ENCODE measurements around the gene RPL32. TPM values are rescaled to one million over a fixed set of nuclear protein-coding genes. Genes with fewer than 3 reads are reported as not detected.

Gene RPL32
- total RNA-seq, 1 donor, result 1,353 TPM

DNA sequence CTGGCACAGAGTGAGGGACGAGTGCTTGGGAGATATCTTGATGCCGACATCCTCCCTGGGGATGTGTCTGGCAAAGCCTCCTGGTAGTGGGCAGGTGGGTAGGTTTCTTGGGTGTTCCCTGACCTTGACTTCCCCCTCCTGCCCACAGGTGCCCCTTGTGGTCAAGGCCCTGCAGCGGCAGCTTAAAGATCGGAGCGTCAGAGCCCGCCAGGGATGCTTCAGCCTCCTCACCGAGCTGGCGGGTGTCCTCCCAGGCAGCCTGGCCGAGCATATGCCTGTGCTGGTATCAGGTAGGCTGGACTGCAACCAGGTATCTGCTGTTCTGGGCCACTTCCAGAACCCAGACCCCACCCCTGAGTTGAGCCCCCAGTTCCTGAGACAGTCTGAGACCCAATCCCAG is 25.6 kb downstream of the RPL32 start:
- no peak for DNase-seq (ENCODE audit: low read depth)
- H3K4me3 ChIP-seq (ENCODE audit: low read depth, low read length), result no peak overlapping the region
- TF ChIP-seq, protein P1, sequence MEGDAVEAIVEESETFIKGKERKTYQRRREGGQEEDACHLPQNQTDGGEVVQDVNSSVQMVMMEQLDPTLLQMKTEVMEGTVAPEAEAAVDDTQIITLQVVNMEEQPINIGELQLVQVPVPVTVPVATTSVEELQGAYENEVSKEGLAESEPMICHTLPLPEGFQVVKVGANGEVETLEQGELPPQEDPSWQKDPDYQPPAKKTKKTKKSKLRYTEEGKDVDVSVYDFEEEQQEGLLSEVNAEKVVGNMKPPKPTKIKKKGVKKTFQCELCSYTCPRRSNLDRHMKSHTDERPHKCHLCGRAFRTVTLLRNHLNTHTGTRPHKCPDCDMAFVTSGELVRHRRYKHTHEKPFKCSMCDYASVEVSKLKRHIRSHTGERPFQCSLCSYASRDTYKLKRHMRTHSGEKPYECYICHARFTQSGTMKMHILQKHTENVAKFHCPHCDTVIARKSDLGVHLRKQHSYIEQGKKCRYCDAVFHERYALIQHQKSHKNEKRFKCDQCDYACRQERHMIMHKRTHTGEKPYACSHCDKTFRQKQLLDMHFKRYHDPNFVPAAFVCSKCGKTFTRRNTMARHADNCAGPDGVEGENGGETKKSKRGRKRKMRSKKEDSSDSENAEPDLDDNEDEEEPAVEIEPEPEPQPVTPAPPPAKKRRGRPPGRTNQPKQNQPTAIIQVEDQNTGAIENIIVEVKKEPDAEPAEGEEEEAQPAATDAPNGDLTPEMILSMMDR (IDR thresholded peaks at IDR 0.05; ENCODE audit: insufficient read depth, low read length), result no peak

DNA sequence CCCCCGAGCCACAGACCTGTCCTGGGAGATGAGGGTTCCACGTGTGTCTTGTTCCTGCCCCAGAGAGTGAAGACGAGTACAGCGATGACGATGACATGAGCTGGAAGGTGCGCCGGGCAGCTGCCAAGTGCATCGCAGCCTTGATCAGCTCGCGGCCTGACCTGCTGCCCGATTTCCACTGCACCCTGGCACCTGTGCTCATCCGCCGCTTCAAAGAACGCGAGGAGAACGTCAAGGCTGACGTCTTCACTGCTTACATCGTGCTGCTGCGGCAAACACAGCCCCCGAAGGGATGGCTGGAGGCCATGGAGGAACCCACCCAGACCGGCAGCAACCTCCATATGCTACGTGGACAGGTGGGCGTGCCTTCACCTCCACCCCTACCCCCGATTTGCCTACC is 26.3 kb downstream of the RPL32 start:
- no peak overlapping the region for H3K4me3 ChIP-seq (ENCODE audit: low read depth, low read length)
- TF ChIP-seq, protein P1 (IDR thresholded peaks at IDR 0.05; ENCODE audit: insufficient read depth, low read length), result no peak
- DNase-seq (ENCODE audit: low read depth), result no peak

DNA sequence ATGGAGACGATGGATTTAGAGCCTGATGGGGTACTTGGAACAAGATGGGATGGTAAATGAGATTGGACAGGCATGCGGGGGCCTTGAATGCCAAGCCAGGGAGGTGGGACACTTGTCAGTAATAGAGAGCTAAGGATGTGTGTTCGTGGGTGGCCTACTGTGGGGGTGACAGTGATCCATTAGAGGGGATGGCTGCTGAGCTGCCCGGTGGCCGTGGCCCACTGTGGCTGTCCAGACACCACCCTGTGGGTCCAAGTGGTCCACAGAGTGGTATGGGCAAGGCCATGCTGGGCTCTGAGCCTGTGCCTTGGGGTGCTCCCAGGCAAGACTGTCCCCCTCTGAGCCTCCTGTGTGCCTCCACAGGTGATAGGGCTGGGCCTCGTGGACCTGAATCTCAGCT is 27.4 kb downstream of the RPL32 start:
- DNase-seq (ENCODE audit: low read depth), result no peak
- TF ChIP-seq, protein P1 (IDR thresholded peaks at IDR 0.05; ENCODE audit: insufficient read depth, low read length), result no peak
- no peak overlapping the region for H3K4me3 ChIP-seq (ENCODE audit: low read depth, low read length)

DNA sequence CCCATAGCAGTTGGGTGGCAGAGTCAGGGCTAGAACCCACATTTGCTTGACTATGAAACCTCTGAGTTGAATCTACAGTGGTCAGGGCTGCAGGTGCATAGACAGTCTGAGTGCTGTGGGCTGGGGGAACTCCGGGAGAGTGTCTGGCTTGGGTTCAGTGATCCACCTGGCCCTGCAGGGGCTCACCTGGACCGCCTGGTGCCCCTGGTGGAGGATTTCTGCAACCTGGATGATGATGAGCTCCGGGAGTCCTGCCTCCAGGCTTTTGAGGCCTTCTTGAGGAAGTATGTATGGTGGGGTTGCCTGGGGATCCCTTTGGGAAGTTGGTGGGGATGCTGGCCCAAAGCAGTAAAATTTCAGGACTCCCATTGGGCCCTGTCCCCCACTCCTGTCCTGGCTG is 28.6 kb downstream of the RPL32 start:
- TF ChIP-seq, protein P1 (IDR thresholded peaks at IDR 0.05; ENCODE audit: insufficient read depth, low read length), result no peak
- DNase-seq (ENCODE audit: low read depth), result no peak
- H3K4me3 ChIP-seq (ENCODE audit: low read depth, low read length), result no peak overlapping the region

DNA sequence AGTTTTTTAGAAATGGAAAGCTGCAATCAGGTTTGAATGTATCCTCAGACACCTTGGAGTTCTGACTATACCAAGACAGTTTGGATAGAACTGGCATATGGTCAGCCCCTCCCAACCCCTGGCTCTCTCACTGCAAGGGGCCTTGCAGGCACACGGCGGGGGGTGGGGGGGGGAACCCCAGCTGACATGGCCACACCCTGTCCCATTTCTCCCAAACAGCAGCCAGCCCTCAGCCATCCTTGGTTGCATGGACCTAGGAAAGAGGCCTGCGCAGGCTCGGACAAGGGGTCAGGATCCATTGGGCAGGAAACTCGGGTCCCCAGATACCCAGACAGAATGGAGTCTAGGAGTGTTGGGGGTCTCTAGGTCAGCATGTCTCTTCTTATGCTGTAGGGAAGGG is 30.4 kb downstream of the RPL32 start:
- DNase-seq (ENCODE audit: low read depth), result no peak
- TF ChIP-seq, protein P1 (IDR thresholded peaks at IDR 0.05; ENCODE audit: insufficient read depth, low read length), result no peak
- H3K4me3 ChIP-seq (ENCODE audit: low read depth, low read length), result no peak overlapping the region

DNA sequence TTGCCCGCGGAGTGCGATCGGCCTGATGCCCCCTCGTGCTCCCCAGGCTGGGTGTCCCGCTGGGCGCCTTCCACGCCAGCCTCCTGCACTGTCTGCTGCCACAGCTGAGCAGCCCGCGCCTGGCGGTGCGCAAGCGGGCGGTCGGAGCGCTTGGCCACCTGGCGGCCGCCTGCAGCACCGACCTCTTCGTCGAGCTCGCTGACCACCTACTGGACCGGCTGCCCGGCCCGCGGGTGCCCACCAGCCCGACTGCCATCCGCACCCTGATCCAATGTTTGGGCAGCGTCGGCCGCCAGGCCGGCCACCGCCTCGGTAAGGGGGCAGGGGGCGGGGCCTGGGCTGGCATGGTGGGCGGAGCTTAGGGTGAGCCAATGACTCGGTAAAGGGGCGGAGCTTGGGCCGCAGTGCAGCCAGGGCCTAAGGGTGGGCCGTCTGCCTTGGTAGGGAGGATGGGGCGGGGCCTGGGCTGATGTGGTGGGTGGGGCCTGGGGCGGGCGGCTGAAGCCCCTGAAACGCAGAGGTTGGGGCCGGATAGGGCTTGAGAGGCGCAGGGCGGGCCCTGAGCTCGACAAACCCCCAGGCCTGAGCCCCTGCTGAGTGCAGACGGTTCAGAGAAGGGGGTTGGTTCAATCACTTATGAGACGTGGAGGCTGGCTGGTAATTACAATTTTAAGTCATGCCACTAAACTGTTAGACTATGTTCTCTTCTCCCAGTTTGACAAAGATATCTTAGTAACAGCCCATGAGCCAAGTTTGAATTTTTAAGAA is 31.2 kb downstream of the RPL32 start:
- peak overlapping the region; percentile 67 for H3K4me3 ChIP-seq (ENCODE audit: low read depth, low read length)
- TF ChIP-seq, protein P1 (IDR thresholded peaks at IDR 0.05; ENCODE audit: insufficient read depth, low read length), result peak; percentile 72
- DNase-seq (ENCODE audit: low read depth), result peak; percentile 87

DNA sequence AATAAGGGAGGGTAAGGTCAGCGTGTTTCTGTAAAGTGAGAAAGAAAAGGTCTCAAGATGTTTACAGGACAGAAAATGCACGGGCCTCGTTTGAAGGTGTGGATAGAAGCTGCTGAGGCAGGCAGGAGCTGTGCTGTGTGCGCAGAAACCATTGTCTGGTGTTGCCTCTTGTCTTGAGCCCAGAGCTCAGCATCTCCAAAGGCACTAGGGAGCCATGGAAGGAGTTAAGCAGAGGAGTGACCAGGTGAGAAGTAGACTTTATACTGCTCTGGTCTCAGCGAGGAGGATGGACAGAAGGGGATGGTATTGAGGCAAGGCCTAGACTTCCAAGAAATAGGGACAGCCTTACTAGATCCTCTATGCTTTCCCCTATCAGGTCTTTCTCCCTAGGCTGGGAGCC is 31.9 kb downstream of the RPL32 start:
- TF ChIP-seq, protein P1 (IDR thresholded peaks at IDR 0.05; ENCODE audit: insufficient read depth, low read length), result no peak
- peak overlapping the region; percentile 67 for H3K4me3 ChIP-seq (ENCODE audit: low read depth, low read length)
- no peak for DNase-seq (ENCODE audit: low read depth)
